GM19438 (cell line): ENCODE measurements around the gene LDB3.

Source experiments
- ATAC-seq: cut with Tn5 transposase; IDR thresholded peaks from one replicate; pipeline ENCODE4 v1.9.1; 2021; ENCODE audit warnings: low read depth; ENCODE audit not compliant: unreplicated experiment

The LDB3 gene

GRCh38 chr10:86755740-86756510, 87.6 kb downstream of the LDB3 start:
- ATAC-seq: peak; percentile 70

GRCh38 chr10:86756511-86757112, 88.3 kb downstream of the LDB3 start, which contains the start of gene BMPR1A:
Gene BMPR1A, plus strand, starts transcription at chr10:86756619. Its CDS starts 119,400 bp downstream, at chr10:86876019.
- ATAC-seq: peak; percentile 35

- ATAC-seq: peak; percentile 3
These were observed 89.0 kb downstream of the LDB3 start for GRCh38 chr10:86757113-86757972.

- no peak for ATAC-seq
These were observed 90.1 kb downstream of the LDB3 start for GRCh38 chr10:86758189-86759072.

GRCh38 chr10:86759073-86759672, 90.9 kb downstream of the LDB3 start:
- no peak for ATAC-seq

- ATAC-seq: no peak
These were observed 95.1 kb downstream of the LDB3 start for GRCh38 chr10:86763404-86763803.

GRCh38 chr10:86765548-86765947, 97.2 kb downstream of the LDB3 start:
- no peak for ATAC-seq

GRCh38 chr10:86768412-86769062, 100.2 kb downstream of the LDB3 start:
- no peak for ATAC-seq

- no peak for ATAC-seq
These were observed 101.7 kb downstream of the LDB3 start for GRCh38 chr10:86769991-86770390.

GRCh38 chr10:86770412-86770960, 102.2 kb downstream of the LDB3 start:
- no peak for ATAC-seq

GRCh38 chr10:86773498-86773897, 105.2 kb downstream of the LDB3 start:
- no peak for ATAC-seq

GRCh38 chr10:86775056-86775869, 107.0 kb downstream of the LDB3 start:
- peak; percentile 77 for ATAC-seq

GRCh38 chr10:86775870-86776180, 107.5 kb downstream of the LDB3 start:
- no peak for ATAC-seq

GRCh38 chr10:86779220-86780017, 111.1 kb downstream of the LDB3 start:
- no peak for ATAC-seq

- no peak for ATAC-seq
These were observed 114.5 kb downstream of the LDB3 start for GRCh38 chr10:86782701-86783418.

- no peak for ATAC-seq
These were observed 116.7 kb downstream of the LDB3 start for GRCh38 chr10:86785037-86785436.
